Stimulated activated CD8-positive, alpha-beta memory T cell treated with anti-CD3 and anti-CD28 coated beads, Interleukin-4, amount 100 ng/mL, for 24 hours (primary cell): ENCODE results near the gene ZBTB3.
"Not testable (repeated sequence)": the region's sequence is repeated elsewhere in the genome, so short reads cannot be mapped to it uniquely, and the experiment has no call there.

ENCODE experiments used
- DNase-seq: peaks from one replicate; pipeline ENCODE4 v3.0.0-alpha.2; 2020; ENCODE audit warnings: low read depth

ZBTB3 gene

GRCh38 chr11:62716206-62716605 is 37.8 kb downstream of the ZBTB3 start:
- no peak for DNase-seq

GRCh38 chr11:62715150-62716130 is 38.5 kb downstream of the ZBTB3 start:
- no peak for DNase-seq

- no peak for DNase-seq
These were observed 40.6 kb downstream of the ZBTB3 start for GRCh38 chr11:62713343-62713742.

- DNase-seq, result no peak
These were observed 41.1 kb downstream of the ZBTB3 start for GRCh38 chr11:62712861-62713260.

- no peak for DNase-seq
These were observed 41.6 kb downstream of the ZBTB3 start for GRCh38 chr11:62712276-62712812.

GRCh38 chr11:62710001-62710345 is 44.0 kb downstream of the ZBTB3 start:
- no peak for DNase-seq

- DNase-seq, result peak; percentile 91
These were observed 44.5 kb downstream of the ZBTB3 start for GRCh38 chr11:62709247-62710000.

- no peak for DNase-seq
These were observed 45.2 kb downstream of the ZBTB3 start for GRCh38 chr11:62708793-62709192.

- no peak for DNase-seq
These were observed 45.6 kb downstream of the ZBTB3 start for GRCh38 chr11:62708392-62708791.

GRCh38 chr11:62707277-62707861 is 46.6 kb downstream of the ZBTB3 start, which contains the start of the genes BSCL2 and GNG3:
Gene BSCL2, minus strand, starts transcription at chr11:62707424. Its CDS starts 229 bp downstream, at chr11:62707195.
Gene GNG3, plus strand, starts transcription at chr11:62707676. Its CDS starts 620 bp downstream, at chr11:62708296.
- DNase-seq, result no peak

- no peak for DNase-seq
These were observed 47.1 kb downstream of the ZBTB3 start for GRCh38 chr11:62706850-62707247.

GRCh38 chr11:62705880-62706849 is 47.8 kb downstream of the ZBTB3 start:
- DNase-seq, result peak; percentile 91

- no peak for DNase-seq
These were observed 48.5 kb downstream of the ZBTB3 start for GRCh38 chr11:62705413-62705812.

- not testable (repeated sequence) for DNase-seq
These were observed 50.0 kb downstream of the ZBTB3 start for GRCh38 chr11:62703921-62704320.

- no peak for DNase-seq
These were observed 51.7 kb downstream of the ZBTB3 start for GRCh38 chr11:62702246-62702645.
